Measurements from ENCODE around the gene ZNF45.

- TF ChIP-seq CTCF (conservative IDR thresholded peaks at IDR 0.05), result no peak
- TF ChIP-seq ZFX (IDR thresholded peaks at IDR 0.05), result no peak
Measured at GRCh38 chr19:43983544-43983911, 48.4 kb upstream of the ZNF45 start.

Measured in C4-2B (cell line).